Left lung (tissue), 10 donors: ENCODE data around the gene DDA1. TPM values are rescaled to one million over a fixed set of nuclear protein-coding genes. Genes with fewer than 3 reads are reported as not detected.

Experiments used
- ATAC-seq: fragments of 200-7000 bp; cut with Tn5 transposase; one replicate; pipeline ENCODE4 v1.9.1; 2020; ENCODE audit warnings: moderate library complexity
- DNase-seq, 4 donors: peaks; one replicate each; pipeline ENCODE4 v3.0.0-alpha.2; 2013 to 2020
- H3K27ac ChIP-seq, 2 donors: fragments of 200-600 bp; sonication (generic) in 1 of 2; one replicate each; pipeline versions ENCODE4 v1.5.0 to v1.8.0; 2020 to 2021
- H3K27me3 ChIP-seq, 2 donors: fragments of 200-600 bp; sonication (generic) in 1 of 2; one replicate each; pipeline versions ENCODE4 v1.5.0 to v1.8.0; 2020 to 2021
- H3K36me3 ChIP-seq, 2 donors: fragments of 200-600 bp; sonication (generic) in 1 of 2; one replicate each; pipeline versions ENCODE4 v1.5.0 to v1.8.0; 2020 to 2021
- H3K4me1 ChIP-seq, 2 donors: fragments of 200-600 bp; one replicate each; pipeline ENCODE4 v1.8.0; 2021
- H3K4me3 ChIP-seq, 2 donors: fragments of 200-600 bp; sonication (generic) in 1 of 2; one replicate each; pipeline versions ENCODE4 v1.5.0 to v1.8.0; 2020 to 2021; ENCODE audit warnings: mild to moderate bottlenecking in 1 of 2
- H3K9me3 ChIP-seq, 2 donors: fragments of 200-600 bp; sonication (generic) in 1 of 2; one replicate each; pipeline versions ENCODE4 v1.5.0 to v1.8.0; 2020 to 2021
- intact Hi-C, 2 donors: fragments of 100-400 bp; cut with DNase I; formaldehyde crosslinking; loops; one replicate each; pipeline versions ENCODE4 v1.11.2 to v1.14.2; 2022
- polyA plus RNA-seq, 6 donors: library from polyadenylated mRNA; unstranded; fragments of 120-200 nt; gene quantifications; one replicate each; pipeline ENCODE4 v1.2.1, GENCODE V29; 2013; ENCODE audit not compliant: insufficient read length in 6 of 6
- total RNA-seq, 2 donors: library from RNA; stranded (reverse); fragmentation: NEBNext Ultra II Directional; extraction: Animal tissue kit (Norgen Biotek cat#: 25700); gene quantifications; one replicate each; pipeline ENCODE4 v1.2.1, GENCODE V29; 2021
- TF ChIP-seq, protein P1 (sequence below), 2 donors: fragments of 200-600 bp; sonication (generic) in 1 of 2; IDR thresholded peaks; one replicate each; pipeline versions ENCODE4 v1.5.0 to v1.8.0; 2021; ENCODE audit warnings: antibody characterized with exemption in 2 of 2
- donor health status: DM: no; HTN: yes; CAD: no.
- donor health status: DM: no; HTN: no; CAD: no.

Gene DDA1
- total and polyA plus RNA-seq, 8 donors = 24.7 to 44.1 (median 33.0) TPM

DNA sequence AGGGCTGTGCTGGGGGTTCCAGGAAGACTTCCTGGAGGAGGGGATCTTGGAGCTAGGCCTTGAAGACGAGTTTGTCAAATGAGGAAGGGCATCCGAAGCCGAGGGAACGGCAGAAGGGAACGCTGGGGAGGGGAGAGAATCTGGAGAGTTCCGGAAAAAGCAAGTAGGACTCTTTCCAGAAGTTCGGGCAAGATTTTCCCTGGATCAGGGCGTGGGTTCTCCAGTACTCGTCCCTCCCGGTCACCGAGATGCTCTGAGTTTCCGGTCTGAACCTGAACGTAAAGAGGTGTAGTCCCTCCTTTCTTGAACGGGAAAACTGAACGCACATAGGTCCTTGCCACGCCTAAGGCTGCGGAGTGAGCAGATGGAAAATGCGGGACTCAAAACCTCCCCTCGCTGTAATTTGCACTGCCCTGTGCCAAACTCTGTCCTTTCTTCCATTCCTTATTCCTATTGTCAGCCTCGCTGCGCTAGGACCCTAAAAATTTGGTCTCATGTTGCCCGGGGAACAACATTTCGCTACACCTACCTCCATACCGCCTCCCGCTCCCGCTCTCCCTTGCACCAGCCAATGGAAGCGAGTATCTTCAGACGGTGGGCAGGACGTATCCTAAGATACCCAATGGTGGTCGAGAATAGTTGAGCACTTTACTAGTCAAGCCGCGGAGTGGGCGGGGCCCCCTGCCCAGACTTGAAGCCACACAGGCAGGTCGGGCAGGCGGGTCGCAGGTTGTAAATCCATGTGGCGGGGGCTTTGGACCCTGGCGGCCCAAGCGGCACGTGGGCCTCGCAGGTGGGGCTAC, 27.7 kb downstream of the DDA1 start, which contains the start of gene GTPBP3:
Gene GTPBP3, plus strand, starts transcription at position 682 of the 803 bp plus-strand sequence. Its CDS starts 59 bp downstream, at position 741.
- H3K36me3 ChIP-seq = peaks cover 0 to 12% of the 10 kb centered on the region in 2 donors
- DNase-seq (peak; percentile 92 to 97 (median 96)), ATAC-seq (peak; percentile 90)
- peak within 1 kb of the TSS; percentile 68 to 72 for H3K4me3 ChIP-seq
- H3K27me3 ChIP-seq = no peaks in the 10 kb centered on the region
- H3K4me1 ChIP-seq = peaks cover 12 to 51% of the 10 kb centered on the region in 2 donors
- TF ChIP-seq, protein P1, sequence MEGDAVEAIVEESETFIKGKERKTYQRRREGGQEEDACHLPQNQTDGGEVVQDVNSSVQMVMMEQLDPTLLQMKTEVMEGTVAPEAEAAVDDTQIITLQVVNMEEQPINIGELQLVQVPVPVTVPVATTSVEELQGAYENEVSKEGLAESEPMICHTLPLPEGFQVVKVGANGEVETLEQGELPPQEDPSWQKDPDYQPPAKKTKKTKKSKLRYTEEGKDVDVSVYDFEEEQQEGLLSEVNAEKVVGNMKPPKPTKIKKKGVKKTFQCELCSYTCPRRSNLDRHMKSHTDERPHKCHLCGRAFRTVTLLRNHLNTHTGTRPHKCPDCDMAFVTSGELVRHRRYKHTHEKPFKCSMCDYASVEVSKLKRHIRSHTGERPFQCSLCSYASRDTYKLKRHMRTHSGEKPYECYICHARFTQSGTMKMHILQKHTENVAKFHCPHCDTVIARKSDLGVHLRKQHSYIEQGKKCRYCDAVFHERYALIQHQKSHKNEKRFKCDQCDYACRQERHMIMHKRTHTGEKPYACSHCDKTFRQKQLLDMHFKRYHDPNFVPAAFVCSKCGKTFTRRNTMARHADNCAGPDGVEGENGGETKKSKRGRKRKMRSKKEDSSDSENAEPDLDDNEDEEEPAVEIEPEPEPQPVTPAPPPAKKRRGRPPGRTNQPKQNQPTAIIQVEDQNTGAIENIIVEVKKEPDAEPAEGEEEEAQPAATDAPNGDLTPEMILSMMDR (IDR thresholded peaks at IDR 0.05) = no peak
- peaks cover 0 to 2% of the 10 kb centered on the region in 2 donors for H3K9me3 ChIP-seq
- intact Hi-C loops = no loop called here
- H3K27ac ChIP-seq = peak within 1 kb of the TSS; percentile 92 to 94

DNA sequence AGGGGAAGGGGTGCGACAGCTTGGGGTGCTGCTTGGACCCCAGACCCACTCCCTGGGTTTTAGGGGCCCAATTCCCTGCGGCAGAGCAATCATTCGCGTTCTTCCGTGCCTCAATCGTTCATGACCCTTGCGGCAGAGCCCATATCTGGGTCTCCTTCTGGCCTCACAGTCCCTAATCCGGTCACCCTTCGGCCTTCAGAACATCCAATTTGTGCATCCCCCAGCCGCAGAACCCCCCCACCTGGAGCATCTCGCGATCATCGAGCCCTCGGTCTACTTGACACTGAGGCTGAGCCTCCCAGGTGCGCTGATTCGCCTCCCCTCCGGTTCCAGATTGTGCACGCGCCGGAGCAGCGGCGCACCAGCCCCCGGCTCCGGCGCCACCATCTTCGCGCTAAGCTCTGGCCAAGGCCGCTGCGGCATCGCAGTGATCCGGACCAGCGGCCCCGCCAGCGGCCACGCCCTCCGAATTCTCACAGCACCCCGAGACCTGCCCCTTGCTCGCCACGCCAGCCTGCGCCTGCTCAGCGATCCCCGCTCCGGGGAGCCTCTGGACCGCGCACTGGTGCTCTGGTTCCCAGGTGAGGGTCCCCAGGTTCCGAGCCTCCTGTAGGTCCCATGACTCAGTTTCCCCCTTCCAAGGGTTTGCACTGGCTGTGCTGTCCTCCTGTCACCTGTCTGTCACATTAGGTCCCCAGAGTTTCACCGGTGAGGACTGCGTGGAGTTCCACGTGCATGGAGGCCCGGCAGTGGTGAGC, 28.5 kb downstream of the DDA1 start:
- Histone ChIP-seq H3K4me1 (peaks cover 12 to 50% of the 10 kb centered on the region in 2 donors), H3K27ac (peak overlapping the region in 1 of 2 donors; percentile 92), H3K27me3 (no peaks in the 10 kb centered on the region), H3K4me3 (peak overlapping the region; percentile 68 to 72), H3K36me3 (peaks cover 0 to 10% of the 10 kb centered on the region in 2 donors), H3K9me3 (peaks cover 0 to under 1% of the 10 kb centered on the region in 2 donors)
- TF ChIP-seq, protein P1 (IDR thresholded peaks at IDR 0.05) = no peak
- intact Hi-C loops = no loop called here
- no peak for ATAC-seq
- no peak for DNase-seq

DNA sequence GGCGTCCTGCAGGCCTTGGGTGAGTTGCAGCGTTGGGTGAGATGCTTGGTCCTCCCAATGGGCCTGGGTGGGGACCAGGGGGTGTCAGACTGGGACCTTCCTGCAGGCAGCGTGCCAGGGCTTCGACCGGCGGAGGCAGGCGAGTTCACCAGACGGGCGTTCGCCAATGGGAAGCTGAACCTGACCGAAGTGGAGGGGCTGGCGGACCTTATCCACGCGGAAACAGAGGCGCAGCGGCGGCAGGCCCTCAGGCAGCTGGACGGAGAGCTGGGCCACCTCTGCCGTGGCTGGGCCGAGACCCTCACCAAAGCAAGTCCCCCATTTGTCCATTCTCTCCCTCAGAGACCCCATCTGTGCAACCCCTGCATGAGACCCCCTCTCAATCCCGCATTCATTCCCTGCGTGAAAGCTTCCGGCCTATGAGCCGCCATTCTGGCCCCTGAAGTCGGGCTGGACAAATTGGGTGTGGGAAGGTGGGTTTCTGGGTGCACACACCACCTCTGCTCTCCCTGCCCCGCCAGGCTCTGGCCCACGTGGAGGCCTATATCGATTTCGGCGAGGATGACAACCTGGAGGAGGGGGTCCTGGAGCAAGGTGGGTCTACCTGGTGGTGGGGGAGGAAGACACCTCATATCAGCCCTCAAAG, 29.2 kb downstream of the DDA1 start:
- DNase-seq = peak in 1 of 4 donors; percentile 29
- TF ChIP-seq, protein P1 (IDR thresholded peaks at IDR 0.05) = no peak
- H3K36me3 ChIP-seq = peaks cover 0 to 8% of the 10 kb centered on the region in 2 donors
- no peak overlapping the region for H3K27ac ChIP-seq
- no peaks in the 10 kb centered on the region for H3K9me3 ChIP-seq
- H3K27me3 ChIP-seq = no peaks in the 10 kb centered on the region
- peaks cover 12 to 43% of the 10 kb centered on the region in 2 donors for H3K4me1 ChIP-seq
- intact Hi-C loops = no loop called here
- ATAC-seq = no peak
- peak overlapping the region; percentile 68 to 72 for H3K4me3 ChIP-seq

DNA sequence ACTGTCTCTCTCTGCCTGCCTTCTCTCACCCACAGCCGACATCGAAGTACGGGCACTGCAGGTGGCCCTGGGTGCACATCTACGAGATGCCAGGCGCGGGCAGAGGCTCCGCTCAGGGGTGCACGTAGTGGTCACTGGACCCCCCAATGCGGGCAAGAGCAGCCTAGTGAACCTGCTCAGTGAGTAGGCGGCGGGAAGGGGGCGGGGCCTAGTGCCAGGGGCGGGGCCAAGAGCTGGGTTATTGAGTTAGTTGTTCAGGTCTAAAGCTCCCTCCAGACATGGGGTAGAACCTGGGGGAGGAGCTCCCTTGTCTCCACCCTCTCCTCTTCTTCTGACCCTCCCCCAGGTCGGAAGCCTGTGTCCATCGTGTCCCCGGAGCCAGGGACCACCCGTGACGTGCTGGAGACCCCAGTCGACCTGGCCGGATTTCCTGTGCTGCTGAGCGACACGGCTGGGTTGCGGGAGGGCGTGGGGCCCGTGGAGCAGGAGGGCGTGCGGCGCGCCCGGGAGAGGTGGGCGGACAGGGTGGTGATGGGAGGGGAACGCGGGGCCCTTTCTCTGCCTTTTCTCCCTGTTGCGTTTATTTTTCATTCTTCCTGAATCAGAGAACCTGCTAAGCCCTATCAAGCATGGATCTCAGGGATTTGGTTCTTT, 29.9 kb downstream of the DDA1 start:
- H3K9me3 ChIP-seq = no peaks in the 10 kb centered on the region
- intact Hi-C loops = no loop called here
- no peak for ATAC-seq
- H3K27me3 ChIP-seq = no peaks in the 10 kb centered on the region
- DNase-seq = peak in 1 of 4 donors; percentile 34
- H3K36me3 ChIP-seq = peaks cover 0 to 8% of the 10 kb centered on the region in 2 donors
- no peak overlapping the region for H3K27ac ChIP-seq
- no peak overlapping the region for H3K4me3 ChIP-seq
- TF ChIP-seq, protein P1 (IDR thresholded peaks at IDR 0.05) = no peak
- H3K4me1 ChIP-seq = peaks cover 12 to 37% of the 10 kb centered on the region in 2 donors
